ENCODE data around the gene PABPN1. TPM values are rescaled to one million over a fixed set of nuclear protein-coding genes. Genes with fewer than 3 reads are reported as not detected.
"Not testable (repeated sequence)": the region's sequence is repeated elsewhere in the genome, so short reads cannot be mapped to it uniquely, and the experiment has no call there.

The PABPN1 gene
- total RNA-seq, 1 donor from 2014 or later, result 76.8 TPM

GRCh38 chr14:23323838-23324454 lies 2.7 kb downstream of the PABPN1 start:
- intact Hi-C loops (cut with micrococcal nuclease), result loop anchor here (10.0 kb wide), 1 partner anchor 131 kb away; no protein-coding TSS in a partner anchor
- DNase-seq (no peak), ATAC-seq (no peak)

GRCh38 chr14:23324455-23324846 lies 3.2 kb downstream of the PABPN1 start:
- no peak for DNase-seq
- intact Hi-C loops (cut with micrococcal nuclease), result loop anchor here (10.0 kb wide), 1 partner anchor 130 kb away; no protein-coding TSS in a partner anchor

GRCh38 chr14:23324993-23325392 lies 3.7 kb downstream of the PABPN1 start:
- ATAC-seq (no peak), DNase-seq (no peak)
- intact Hi-C loops (cut with micrococcal nuclease), result loop anchor here (10.0 kb wide), 1 partner anchor 130 kb away; no protein-coding TSS in a partner anchor

More at GRCh38 chr14:23324455-23324846, 3.2 kb downstream of the PABPN1 start:
- ATAC-seq, result no peak

GRCh38 chr14:23325746-23326145 lies 4.5 kb downstream of the PABPN1 start:
- ATAC-seq, DNase-seq: not testable (repeated sequence)
- intact Hi-C loops (cut with micrococcal nuclease), result loop anchor here (10.0 kb wide), 1 partner anchor 129 kb away; no protein-coding TSS in a partner anchor

GRCh38 chr14:23326491-23327332 lies 5.5 kb downstream of the PABPN1 start:
- DNase-seq (no peak), ATAC-seq (no peak)
- intact Hi-C loops (cut with micrococcal nuclease), result loop anchor here (10.0 kb wide), 1 partner anchor 128 kb away; no protein-coding TSS in a partner anchor

- peak; percentile 68 for ATAC-seq
- intact Hi-C loops (cut with micrococcal nuclease), result loop anchor here (10.0 kb wide), 1 partner anchor 127 kb away; no protein-coding TSS in a partner anchor
- no peak for DNase-seq
Observed at GRCh38 chr14:23327947-23328744, 6.9 kb downstream of the PABPN1 start.

- intact Hi-C loops (cut with micrococcal nuclease), result no loop called here
- DNase-seq (no peak), ATAC-seq (no peak)
Observed at GRCh38 chr14:23335623-23336022, 14.4 kb downstream of the PABPN1 start.

- ATAC-seq (no peak), DNase-seq (no peak)
- intact Hi-C loops (cut with micrococcal nuclease), result no loop called here
Observed at GRCh38 chr14:23339506-23340268, 18.4 kb downstream of the PABPN1 start.

- no peak for ATAC-seq
- DNase-seq, result no peak
- intact Hi-C loops (cut with micrococcal nuclease), result no loop called here
Observed at GRCh38 chr14:23344481-23344880, 23.2 kb downstream of the PABPN1 start.

GRCh38 chr14:23345987-23346692 lies 24.9 kb downstream of the PABPN1 start:
- DNase-seq, result no peak
- intact Hi-C loops (cut with micrococcal nuclease), result no loop called here
- ATAC-seq, result peak; percentile 72

- intact Hi-C loops (cut with micrococcal nuclease), result no loop called here
- no peak for DNase-seq
- peak; percentile 47 for ATAC-seq
Observed at GRCh38 chr14:23346693-23347405, 25.6 kb downstream of the PABPN1 start.

GRCh38 chr14:23347406-23348296 lies 26.4 kb downstream of the PABPN1 start:
- ATAC-seq (no peak), DNase-seq (no peak)
- intact Hi-C loops (cut with micrococcal nuclease), result no loop called here

- no peak for ATAC-seq
- intact Hi-C loops (cut with micrococcal nuclease), result no loop called here
- DNase-seq, result no peak
Observed at GRCh38 chr14:23348297-23348655, 27.0 kb downstream of the PABPN1 start.

GRCh38 chr14:23349156-23349845 lies 28.0 kb downstream of the PABPN1 start:
- intact Hi-C loops (cut with micrococcal nuclease), result no loop called here
- ATAC-seq (no peak), DNase-seq (no peak)

- ATAC-seq, result peak; percentile 39
- no peak for DNase-seq
- intact Hi-C loops (cut with micrococcal nuclease), result no loop called here
Observed at GRCh38 chr14:23351681-23352505, 30.6 kb downstream of the PABPN1 start.

All from left ventricle myocardium superior (tissue), 1 donor.